NCI-H1930 (cell line): ENCODE data around the gene ARMC9.
"Not testable (repeated sequence)": the region's sequence is repeated elsewhere in the genome, so short reads cannot be mapped to it uniquely, and the experiment has no call there.

Experiments used
- DNase-seq, 2 experiments: peaks; one replicate each; lab custom pipeline; 2025; lab: John Stamatoyannopoulos, UW

ARMC9 gene

DNA sequence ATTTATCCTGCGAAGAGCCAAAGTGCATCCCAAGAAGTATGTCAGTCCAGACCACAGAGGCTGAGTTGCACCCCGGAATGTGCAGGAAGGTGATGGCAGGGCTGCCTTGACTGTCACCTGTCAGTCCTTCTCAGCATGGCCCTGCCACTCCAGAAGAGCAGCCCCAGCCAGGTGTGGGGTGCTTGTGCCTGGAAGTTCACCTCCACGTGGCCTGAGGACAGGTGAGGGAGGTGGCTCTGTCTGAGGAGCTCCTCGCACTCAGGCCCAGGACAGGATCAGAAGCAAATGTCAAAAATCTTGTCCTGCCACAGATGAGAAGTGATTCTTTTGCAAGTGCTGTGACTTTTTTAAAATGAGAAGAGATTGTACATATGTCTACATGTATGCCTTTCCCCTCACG lies 165.6 kb downstream of the ARMC9 start:
- DNase-seq = no peak

DNA sequence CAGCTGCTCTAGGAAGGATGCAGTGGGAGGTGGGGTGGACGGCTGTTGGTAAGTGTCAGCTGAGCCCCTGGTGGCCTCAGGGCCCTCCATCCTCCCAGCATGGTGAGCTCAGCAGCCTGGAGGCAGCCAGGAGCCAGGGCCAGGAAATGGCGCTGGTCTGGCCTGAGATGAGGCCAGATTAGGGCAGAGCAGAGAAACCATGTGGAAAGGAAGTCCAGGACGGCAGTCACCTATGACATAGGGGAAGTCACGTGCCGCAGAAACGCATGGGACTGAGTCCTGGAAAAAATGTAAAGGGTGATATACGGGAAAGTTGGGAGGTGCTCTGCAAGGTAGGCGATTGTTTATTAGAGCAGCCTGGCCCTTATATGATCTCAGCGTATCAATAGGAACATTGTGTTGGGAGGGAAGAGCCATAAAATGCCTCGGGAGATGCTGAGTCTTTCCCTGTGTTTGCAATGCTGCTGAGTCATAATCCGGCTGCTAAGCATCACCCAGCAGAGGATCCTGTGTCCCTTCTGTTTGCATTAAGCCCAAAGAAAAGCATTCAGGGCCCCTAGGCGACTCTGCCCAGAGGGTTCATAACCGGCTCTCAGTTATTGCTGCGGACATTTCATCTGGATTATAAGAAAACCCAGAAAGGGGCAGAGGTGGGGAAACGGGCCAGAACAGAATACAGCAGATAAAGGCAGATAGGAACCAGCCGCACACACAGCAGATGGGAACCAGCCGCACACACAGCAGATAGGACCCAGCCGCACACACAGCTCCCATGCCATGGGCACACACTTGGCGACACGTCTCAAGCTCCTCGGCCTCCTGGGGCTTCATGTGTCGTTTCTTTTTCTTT lies 166.8 kb downstream of the ARMC9 start:
- DNase-seq = peak in 1 of 2 experiments; percentile 42

DNA sequence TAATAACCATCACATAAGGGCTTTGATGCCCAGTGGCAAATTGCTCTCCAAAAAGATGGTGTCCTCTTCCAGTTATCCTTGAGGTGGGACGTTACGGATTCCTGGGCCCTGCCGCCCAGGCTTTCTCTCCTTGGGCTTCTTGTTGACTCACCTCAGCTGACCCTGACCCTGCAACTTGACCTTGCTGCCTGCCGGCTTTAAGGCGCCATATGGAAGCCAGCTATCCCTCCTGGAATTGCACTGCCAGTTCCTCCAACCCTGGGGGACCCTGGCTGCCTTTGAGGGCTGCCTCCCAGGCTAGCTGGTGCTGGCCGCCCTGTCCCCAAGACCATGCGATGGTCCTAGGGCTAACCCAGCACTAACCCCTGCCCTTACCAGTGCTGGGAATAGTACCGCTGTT lies 168.7 kb downstream of the ARMC9 start:
- DNase-seq = no peak

DNA sequence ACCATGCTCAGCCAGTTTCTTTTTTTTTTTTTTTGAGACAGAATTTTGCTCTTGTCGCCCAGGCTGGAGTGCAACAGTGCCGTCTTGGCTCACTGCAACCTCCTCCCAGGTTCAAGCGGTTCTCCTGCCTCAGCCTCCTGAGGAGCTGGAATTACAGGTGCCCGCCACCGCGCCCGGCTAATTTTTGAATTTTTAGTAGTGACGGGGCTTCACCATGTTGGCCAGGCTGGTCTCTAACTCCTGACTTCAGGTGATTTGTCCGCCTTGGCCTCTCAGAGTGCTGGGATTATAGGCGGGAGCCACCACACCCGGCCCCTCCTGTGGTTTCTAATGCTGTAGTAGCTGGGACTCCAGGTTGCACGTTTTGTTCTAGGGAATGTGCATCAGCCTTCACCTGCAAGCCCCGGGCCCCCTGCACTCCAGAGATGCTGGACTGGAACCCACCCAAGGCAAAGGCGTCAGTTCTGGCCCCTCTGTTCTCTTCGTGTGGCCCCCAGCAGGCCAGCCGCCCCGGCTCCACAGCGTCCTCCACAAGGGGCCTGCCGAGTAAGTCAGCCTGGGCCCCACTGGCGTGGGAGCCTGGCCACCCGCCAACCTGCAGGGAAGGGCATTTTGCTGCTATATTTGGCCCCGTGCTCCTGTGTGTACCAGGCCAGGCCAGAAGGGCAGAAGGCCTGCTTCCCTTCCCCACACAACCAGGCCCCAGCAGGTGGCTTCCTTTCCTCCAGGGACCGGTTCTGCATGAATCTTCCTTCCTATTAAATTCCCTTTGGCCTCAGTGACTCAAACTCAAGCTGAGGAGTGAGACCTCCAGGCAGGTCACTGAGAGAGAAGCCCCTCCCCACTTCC lies 171.4 kb downstream of the ARMC9 start:
- DNase-seq = no peak

DNA sequence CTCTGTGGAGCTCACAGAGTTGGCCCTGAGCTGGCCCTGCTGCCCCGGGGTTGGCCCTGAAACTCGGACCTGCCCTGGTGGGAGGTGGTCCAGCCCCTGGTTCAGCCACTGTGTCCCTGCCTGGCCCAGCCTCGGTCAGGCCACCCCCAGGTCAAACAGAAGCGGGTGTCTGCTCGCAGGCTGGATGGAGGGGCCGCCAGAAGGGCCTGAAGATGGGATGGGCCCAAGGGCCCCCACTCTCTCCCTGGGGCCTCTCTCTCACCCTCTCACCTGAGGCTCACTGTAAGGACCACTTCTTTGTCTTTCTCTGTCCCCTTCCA lies 172.0 kb downstream of the ARMC9 start:
- DNase-seq = no peak

DNA sequence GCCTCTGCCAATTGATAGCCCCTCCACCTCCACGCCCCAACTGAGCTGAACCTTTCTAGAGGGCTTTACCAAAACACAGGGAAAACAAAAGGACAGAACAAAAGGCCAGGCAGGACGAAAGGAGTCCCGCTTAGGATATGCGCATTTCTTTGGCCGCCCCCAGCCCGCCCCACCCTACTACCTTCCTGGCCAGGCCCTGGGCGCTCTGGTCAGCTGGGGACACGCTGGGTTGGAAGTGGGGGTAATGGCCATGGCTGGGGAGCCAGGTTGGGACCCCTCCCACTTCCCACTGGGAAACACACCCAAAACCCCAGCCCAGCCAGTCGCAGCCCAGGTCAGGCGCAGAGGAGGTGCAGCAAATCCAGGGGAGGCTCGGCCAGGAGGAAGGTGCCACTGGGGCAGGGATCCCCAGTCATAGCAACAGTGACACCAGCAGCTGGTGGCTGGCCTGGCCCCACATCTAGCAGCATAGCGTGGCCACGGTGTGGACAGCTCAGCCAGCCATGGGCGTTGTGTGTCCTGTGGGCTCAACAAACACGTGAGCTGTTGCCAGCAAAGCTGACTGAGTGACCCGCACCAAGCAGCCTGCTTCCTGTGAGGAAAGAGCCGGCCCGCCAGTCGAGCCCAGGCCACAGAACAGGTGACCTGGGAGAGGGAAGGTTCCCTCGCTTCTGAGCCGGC lies 172.5 kb downstream of the ARMC9 start:
- no peak for DNase-seq

DNA sequence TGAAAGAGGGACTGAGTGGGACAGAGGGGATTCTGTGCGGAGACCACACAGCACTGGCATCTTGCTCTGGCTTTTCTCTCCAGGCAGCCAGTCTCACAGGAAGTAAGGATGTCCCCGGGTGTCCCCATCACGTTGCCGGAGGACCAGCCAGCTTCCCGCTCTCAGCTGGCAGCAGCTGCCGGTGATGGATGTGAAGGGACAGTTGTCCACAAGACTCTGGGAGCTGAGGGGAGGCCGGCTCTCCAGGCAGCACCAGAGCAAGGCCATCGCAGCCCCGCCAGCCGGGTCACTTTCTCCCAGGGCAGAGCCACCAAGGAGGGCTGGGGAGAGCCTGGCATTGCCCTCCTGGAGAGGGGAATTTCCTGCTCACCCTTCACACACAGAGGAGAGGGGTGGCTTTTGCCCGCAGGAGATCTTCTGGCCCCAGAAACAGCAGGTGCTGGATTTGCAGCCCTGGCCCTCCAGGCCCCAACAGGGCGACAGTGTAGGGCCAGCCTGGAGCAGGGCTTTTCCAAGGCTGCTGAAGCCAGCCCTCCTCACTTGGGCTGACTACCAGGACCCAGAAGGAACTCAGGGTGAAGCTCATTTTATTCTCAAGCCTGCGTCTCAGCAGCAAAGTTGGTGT lies 173.1 kb downstream of the ARMC9 start:
- no peak for DNase-seq

DNA sequence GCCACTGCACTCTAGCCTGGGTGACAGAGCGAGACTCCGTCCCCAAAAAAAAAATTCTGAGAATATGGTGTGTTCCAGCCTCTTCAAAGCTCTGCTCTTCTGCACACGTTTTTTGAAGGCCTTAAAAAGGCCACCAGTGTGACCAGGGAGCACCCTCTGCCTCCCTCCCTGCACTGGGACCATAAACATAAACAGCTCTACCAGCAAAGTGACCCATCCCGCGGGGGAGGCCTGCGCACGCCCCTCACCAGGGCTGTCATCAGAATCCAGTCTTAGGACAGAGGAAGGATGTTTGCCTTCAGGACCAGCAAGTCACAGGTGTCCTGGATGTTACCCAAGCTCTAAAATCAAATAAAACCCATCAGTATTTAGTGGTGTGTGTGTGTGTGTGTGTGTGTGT lies 173.9 kb downstream of the ARMC9 start:
- DNase-seq = no peak

DNA sequence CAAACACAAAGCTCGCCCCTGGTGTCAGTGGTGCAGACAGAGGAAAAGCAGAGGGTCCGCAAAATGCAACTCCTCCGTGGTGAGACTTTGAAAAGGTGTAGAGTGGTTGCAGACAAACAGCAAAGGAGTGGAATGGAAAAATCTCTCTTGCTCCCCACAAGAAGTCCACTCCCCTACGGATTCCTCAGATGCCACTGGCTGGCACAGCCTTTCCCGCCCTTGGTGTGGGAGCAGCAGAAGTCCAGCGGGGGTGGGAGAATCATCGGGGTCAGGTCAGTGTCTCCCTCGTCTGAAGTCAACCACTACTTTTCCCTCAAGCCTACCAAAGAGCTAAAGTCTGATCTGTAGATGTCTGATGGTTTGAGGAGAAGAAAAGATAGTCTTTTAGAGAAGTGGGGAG lies 174.8 kb downstream of the ARMC9 start:
- DNase-seq = no peak

DNA sequence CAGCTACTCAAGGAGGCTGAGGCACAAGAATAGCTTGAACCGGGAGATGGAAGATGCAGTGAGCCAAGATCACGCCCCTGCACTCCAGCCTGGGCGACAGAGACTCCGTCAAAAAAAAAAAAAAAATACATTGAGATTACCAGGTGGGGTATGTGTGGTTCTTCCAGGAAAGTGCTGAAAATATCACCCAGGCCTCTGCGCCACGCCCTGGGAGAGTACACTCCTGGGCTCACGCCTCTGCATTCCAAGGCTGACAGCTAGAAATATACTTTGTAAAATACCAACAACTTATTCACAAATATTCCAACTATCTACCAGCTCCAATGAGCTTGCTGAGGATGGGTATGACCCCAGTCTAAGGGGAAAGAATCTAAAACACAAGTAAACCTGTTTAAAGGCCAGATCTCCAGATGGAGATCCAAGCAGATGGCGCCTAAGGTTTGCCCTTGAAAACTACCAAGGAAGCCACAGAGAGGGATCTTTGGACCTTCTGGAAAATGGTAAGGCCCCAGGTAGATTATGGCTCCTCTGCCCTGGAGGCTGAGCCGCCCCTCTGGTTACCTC lies 175.4 kb downstream of the ARMC9 start:
- DNase-seq = no peak

DNA sequence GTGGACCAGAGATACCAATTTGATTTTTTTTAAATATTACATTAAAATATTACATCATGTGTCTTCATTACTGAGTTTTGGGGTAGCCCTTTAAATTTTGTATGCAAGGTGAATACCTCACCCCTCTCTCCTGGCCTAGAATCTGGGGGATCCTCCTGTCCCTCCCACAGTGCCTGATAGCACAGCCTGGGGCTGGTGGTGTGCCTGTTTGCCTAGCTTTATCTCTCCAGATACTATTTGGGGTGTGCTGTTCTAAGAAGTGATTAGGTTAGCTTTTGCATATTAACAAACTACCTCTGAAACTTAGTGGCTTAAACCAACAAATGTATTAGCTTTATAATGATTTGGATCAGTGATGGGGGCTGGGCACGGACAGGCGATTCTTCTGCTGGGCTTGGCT lies 176.3 kb downstream of the ARMC9 start:
- no peak for DNase-seq

DNA sequence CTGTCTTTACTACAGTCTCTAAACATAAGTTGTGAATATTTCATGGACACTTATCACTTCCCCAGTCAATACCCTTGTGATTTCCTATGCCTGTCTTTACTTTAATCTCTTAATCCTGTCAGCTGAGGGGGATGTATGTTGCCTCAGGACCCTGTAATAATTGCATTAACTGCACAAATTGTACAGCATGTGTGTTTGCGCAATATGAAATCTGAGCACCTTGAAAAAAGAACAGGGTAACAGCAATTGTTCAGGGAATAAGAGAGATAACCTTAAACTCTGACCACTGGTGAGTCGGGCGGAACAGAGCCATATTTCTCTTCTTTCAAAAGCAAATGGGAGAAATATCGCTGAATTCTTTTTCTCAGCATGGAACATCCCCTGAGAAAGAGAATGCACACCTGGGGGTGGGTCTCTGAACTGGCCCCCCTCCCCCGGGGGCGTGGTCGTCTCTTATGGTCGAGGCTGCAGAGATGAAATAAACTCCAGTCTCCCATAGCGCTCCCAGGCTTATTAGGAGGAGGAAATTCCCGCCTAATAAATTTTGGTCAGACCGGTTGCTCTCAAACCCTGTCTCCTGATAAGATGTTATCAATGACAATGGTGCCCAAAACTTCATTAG lies 177.7 kb downstream of the ARMC9 start:
- not testable (repeated sequence) for DNase-seq

DNA sequence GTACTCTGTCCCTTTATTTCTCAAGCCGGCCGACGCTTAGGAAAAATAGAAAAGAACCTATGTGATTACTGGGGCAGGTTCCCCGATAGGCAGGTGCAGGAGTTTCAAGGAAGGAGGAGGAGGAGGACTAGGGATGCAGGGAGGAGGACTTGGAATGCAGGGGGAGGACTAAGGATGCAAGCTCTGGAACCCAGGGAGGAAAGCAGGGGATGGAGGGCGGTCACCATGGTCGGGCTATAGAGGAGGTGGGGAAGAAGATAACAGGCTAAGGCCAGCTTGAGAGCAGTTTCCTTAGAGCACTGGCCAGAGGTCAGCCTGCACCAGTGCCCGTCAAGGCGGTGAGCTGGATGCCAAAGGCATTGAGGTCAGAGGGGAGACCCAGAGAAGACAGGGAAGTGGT lies 178.4 kb downstream of the ARMC9 start:
- no peak for DNase-seq

DNA sequence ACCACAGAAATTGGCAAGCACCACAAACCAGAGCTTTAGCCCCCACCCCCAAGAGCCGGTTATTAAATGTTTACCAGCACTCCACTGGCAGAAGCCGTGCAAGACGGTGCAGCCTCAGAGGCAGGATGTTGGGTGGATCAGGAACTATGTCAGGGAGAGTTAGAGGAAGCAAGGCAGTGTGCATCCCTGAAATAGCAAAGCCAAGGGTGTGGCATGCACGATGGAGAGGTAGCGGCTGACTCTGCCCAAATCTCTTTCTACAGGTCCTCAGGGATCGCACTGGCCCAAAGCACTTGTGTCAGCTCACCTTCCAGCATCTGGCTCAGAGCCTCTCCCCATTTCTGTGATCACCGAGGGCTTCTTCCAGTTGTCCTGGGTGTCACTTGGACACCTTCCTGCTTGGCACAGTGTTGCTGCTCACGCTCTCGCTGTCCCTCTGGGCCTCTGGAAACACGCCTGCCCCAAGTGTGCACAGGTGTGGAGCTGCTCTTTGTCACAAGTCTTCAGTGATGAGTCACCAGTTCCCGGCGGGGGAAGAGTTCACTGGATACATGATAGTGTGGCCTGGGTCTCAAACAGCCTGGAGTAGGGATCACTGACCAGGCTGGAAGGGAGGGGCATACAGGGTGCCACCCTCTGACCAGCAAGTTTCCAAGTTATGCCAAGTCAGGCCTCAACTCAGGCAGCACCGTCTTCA lies 179.7 kb downstream of the ARMC9 start:
- DNase-seq = no peak

DNA sequence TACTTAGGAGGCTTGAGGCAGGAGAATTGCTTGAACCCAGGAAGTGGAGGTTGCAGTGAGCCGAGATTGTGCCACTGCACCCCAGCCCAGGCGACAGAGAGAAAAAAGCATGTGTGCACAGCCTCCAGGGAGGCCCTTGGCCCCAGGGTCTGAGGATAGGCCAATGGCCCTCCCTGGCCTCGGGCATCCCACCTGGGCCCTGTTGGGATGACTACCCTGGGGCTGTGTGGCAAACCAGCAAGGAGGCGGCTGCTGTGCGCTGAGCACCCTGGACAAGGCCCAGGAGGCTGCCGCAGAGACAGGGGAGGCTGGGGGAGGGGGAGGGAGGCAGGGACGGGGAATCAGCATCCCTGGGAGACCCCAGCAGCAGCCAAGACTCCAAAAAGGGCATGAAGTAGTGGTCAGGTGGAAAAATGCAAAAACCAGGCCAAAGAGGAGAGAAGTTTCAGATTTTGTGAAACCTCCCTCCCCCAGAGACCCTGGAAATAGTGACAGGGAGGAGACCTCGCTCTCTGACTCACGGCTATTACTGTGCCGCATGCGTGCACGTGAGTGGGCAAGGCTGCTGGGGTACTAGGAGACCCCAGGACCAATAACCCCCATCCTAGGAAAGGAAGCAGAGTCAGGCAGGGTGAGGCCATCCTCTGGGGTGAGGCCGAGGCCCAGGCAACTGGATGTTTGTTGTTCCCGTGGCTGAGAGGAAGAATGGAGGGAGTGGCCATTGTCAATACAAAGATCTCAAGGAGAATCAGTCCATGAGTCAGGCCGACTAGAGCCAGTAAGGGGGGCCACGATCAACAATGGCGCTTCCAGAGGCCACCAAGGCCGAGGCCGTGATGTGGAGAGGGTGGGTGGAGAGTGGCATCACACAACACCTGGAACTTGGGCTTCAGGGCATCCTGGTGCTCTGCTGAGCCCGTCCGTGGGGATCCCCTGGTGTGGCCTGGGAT lies 181.1 kb downstream of the ARMC9 start:
- DNase-seq = no peak

DNA sequence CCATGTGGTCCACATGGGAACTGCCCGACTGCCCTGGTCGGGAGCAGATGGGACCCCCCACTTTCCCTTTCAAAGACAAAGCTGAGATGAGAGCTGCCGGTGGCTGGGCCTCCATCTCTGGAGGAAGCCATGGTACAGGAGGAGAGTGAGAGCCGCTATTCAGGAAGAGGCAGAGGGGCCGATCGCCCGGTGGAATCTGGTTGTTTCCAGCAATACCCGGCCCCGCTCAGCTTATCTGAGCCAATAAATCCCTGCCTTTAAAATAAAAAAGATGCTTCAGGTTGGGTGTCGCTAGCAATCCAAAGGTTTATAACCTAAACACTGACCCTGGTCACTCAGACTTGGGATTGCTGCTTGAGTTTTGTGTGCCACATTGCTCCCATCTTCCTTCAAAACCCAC lies 181.9 kb downstream of the ARMC9 start:
- no peak for DNase-seq

DNA sequence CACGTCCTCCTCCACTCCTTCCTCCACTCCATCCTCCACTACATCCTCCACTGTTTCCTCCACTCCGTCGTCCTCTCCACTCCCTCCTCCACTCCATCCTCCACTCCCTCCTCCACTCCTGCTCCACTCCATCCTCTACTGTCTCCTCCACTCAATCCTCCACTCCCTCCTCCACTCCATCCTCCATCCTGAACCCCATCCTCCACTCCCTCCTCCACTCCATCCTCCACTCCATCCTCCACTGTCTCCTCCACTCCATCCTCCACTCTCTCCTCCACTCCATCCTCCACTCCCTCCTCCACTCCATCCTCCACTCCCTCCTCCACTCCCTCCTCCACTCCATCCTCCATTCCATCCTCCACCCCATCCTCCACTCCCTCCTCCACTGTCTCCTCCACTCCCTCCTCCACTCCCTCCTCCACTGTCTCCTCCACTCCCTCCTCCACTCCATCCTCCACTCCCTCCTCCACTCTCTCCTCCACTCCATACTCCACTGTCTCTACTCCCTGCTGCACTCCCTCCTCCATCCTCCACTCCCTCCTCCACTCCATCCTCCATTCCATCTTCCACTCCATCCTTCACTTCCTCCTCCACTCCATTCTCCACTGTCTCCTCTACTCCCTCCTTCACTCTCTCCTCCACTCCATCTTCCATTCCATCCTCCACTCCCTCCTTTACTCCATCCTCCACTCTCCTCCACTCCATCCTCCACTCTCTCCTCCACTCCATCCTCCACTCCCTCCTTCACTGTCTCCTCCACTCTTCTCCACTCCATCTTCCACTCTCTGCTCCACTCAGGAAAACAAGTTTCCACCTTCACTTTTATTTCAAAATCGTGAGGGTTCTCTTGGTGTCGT lies 182.8 kb downstream of the ARMC9 start:
- DNase-seq = no peak

DNA sequence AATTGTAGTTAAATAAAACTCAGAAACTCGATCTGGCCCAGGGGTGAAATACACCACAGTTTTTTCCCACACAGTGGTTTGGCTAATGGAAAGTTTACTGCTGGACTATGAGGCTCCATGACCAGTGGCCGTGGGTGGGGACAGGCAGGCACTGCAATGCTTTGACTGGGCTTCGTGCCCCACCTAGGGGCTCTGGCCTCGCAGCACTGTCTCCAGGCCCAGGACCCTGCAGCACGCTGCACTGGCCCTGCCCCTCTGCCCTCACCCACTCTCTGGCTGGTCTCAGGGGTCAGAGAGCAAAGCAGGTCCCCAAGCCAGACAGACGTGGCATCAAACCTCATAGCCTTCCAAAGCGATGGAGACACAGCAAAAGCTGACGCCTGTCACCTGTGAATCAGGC lies 183.7 kb downstream of the ARMC9 start:
- no peak for DNase-seq
